ENCODE data around the gene TMEM250. TPM values are rescaled to one million over a fixed set of nuclear protein-coding genes. Genes with fewer than 3 reads are reported as not detected.

Gene TMEM250
- total RNA-seq, 6 experiments from 2014 or later, result 12.4 to 29.7 (median 15.4) TPM

DNA sequence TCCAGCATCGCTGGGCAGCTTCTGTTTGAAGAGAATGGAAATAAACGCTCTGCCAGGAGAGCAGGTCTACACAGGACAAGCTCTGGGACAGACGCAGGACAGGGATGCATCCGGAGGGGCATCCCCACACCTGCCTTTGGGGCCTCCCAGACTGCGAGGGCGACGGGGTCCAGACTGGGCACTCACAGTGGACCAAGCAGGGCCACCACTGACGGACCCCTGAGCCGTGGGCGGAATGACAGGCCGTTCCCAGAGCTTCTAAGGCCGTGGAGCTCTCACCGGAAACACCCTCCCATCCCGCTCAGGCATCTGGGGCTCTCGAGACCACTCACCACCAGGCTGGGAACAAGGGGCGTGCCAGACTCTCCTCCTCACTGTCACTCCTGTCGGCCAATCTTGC lies 10.5 kb upstream of the TMEM250 start:
- 59% methylated on average over 3 of the region's 17 CpGs for WGBS (ENCODE audit: insufficient coverage, low coverage, low lambda C conversion rate, missing lambda C conversion rate)
- Histone ChIP-seq H3K4me3 (no peak overlapping the region), H3K27me3 (no peaks in the 10 kb centered on the region), H3K4me1 (no peaks in the 10 kb centered on the region), H3K27ac (no peak overlapping the region), H3K36me3 (no peaks in the 10 kb centered on the region), H3K9me3 (no peaks in the 10 kb centered on the region)
- ATAC-seq, result no peak
- intact Hi-C loops (cut with DNase I), result no loop called here
- no peak for DNase-seq
- no peak for TF ChIP-seq POLR2A (IDR thresholded peaks at IDR 0.05)
- TF ChIP-seq, protein P1, sequence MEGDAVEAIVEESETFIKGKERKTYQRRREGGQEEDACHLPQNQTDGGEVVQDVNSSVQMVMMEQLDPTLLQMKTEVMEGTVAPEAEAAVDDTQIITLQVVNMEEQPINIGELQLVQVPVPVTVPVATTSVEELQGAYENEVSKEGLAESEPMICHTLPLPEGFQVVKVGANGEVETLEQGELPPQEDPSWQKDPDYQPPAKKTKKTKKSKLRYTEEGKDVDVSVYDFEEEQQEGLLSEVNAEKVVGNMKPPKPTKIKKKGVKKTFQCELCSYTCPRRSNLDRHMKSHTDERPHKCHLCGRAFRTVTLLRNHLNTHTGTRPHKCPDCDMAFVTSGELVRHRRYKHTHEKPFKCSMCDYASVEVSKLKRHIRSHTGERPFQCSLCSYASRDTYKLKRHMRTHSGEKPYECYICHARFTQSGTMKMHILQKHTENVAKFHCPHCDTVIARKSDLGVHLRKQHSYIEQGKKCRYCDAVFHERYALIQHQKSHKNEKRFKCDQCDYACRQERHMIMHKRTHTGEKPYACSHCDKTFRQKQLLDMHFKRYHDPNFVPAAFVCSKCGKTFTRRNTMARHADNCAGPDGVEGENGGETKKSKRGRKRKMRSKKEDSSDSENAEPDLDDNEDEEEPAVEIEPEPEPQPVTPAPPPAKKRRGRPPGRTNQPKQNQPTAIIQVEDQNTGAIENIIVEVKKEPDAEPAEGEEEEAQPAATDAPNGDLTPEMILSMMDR (IDR thresholded peaks at IDR 0.05), result no peak

DNA sequence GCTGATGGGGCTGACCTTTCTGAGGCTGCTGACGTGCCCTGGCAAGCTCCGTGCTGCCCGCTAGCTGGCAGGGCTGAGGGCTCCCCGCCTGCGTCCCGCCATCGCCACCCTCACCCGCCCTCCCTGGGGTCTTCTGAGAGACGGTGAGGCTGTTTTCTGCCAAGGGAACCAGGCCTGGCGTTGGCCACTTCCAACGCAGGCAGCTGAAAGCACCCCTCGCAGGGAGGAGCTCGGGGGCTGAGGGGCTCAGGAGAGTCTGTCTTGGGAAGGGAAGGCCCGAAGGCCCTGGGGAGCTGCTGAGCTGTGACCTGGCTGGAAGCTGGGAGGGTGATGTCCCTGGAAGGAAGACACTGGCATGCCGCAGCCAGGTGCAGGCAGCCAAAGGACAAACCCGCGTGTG lies 9.8 kb upstream of the TMEM250 start:
- intact Hi-C loops (cut with DNase I), result no loop called here
- Histone ChIP-seq H3K27ac (no peak overlapping the region), H3K9me3 (no peaks in the 10 kb centered on the region), H3K4me3 (no peak overlapping the region), H3K4me1 (no peaks in the 10 kb centered on the region), H3K27me3 (no peaks in the 10 kb centered on the region), H3K36me3 (no peaks in the 10 kb centered on the region)
- DNase-seq, result no peak
- ATAC-seq, result no peak
- TF ChIP-seq, protein P1 (IDR thresholded peaks at IDR 0.05), result no peak
- no peak for TF ChIP-seq POLR2A (IDR thresholded peaks at IDR 0.05)
- 64% methylated on average over 4 of the region's 17 CpGs for WGBS (ENCODE audit: insufficient coverage, low coverage, low lambda C conversion rate, missing lambda C conversion rate)

DNA sequence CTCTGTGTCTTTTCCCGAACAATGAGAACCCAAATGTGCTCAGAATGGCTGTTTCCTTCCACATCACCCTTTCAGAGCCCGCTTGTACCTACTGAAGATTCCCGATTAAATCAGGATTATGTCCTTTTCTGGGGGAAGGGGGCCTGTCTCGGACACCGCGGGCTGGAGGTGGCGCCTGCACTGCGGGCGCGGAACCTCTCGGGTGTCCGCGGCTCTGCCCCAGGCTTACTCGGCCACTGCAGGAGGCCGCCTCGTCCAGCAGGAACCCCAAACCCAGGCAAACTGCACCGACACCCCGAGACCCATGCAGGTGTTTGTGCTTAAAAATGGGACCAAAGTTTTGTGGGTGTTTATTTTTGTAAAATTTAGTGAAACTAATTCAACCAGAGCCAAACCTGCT lies 8.6 kb upstream of the TMEM250 start:
- no peak for TF ChIP-seq POLR2A (IDR thresholded peaks at IDR 0.05)
- TF ChIP-seq, protein P1 (IDR thresholded peaks at IDR 0.05), result no peak

DNA sequence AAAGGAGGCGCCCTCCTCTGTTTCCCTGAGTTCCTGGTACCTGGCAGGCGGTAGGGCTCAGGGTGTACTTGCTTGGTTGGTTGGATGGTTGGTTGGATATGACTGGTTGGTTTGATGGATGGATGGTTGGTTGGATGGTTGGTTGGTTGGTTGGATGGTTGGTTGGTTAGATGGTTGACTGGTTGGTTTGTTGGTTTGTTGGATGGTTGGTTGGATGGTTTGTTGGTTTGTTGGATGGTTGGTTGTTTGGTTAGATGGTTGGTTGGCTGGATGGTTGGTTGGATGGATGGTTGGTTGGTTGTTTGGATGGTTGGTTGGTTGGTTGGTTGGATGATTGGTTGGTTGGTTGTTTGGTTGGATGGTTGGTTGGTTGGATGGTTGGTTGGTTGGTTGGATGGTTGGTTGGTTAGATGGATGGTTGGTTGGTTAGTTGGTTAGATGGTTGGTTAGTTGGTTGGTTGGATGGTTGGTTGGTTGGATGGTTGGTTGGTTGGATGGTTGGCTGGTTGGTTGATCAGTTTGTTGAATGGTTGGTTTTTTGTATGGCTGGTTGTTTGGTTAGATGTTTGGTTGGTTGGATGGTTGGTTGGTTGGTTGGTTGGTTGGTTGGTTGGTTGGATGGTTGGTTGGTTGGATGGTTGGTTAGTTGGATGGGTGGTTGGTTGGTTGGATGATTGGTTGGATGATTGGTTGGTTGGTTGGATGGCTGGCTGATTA lies 6.5 kb upstream of the TMEM250 start:
- H3K4me3 ChIP-seq, result no peak overlapping the region
- WGBS (ENCODE audit: insufficient coverage, low coverage, low lambda C conversion rate, missing lambda C conversion rate), result no CpG with 5 or more reads among the region's 2 CpGs
- no peak overlapping the region for H3K27ac ChIP-seq
- H3K9me3 ChIP-seq, result no peaks in the 10 kb centered on the region
- H3K27me3 ChIP-seq, result no peaks in the 10 kb centered on the region
- TF ChIP-seq POLR2A (IDR thresholded peaks at IDR 0.05), result no peak
- TF ChIP-seq, protein P1 (IDR thresholded peaks at IDR 0.05), result no peak
- no peaks in the 10 kb centered on the region for H3K36me3 ChIP-seq
- DNase-seq (no peak), ATAC-seq (no peak)
- peaks cover 0 to 23% (median 8%) of the 10 kb centered on the region in 4 donors for H3K4me1 ChIP-seq
- intact Hi-C loops (cut with DNase I), result loop anchor here in 1 of 2 donors (5.0 kb wide), 2 partner anchors 38 to 158 kb away; no protein-coding TSS in a partner anchor

More for the DNA sequence above, 8.6 kb upstream of the TMEM250 start:
- ATAC-seq, result no peak
- intact Hi-C loops (cut with DNase I), result no loop called here
- H3K36me3 ChIP-seq, result no peaks in the 10 kb centered on the region
- 40% methylated on average over 7 of the region's 18 CpGs for WGBS (ENCODE audit: insufficient coverage, low coverage, low lambda C conversion rate, missing lambda C conversion rate)
- H3K27ac ChIP-seq, result no peak overlapping the region
- no peaks in the 10 kb centered on the region for H3K9me3 ChIP-seq
- H3K27me3 ChIP-seq, result no peaks in the 10 kb centered on the region
- H3K4me1 ChIP-seq, result peaks cover 0 to 8% (median 4%) of the 10 kb centered on the region in 4 donors
- no peak for DNase-seq
- no peak overlapping the region for H3K4me3 ChIP-seq

Data from right lobe of liver (tissue), 6 donors.